Measurements from ENCODE around the gene C6orf163.

- TF ChIP-seq CTCF (IDR thresholded peaks at IDR 0.05) (no peak), POLR2AphosphoS5 (IDR thresholded peaks at IDR 0.05) (no peak), POLR2A (IDR thresholded peaks at IDR 0.05) (no peak), EP300 (IDR thresholded peaks at IDR 0.05) (no peak)
Measured at GRCh38 chr6:87373377-87373776, 28.8 kb downstream of the C6orf163 start.
